ENCODE data around the gene COL6A3. TPM values are rescaled to one million over a fixed set of nuclear protein-coding genes. Genes with fewer than 3 reads are reported as not detected.

COL6A3 gene
- total and polyA plus RNA-seq, 8 donors = 5.0 to 249 (median 17.1) TPM

DNA sequence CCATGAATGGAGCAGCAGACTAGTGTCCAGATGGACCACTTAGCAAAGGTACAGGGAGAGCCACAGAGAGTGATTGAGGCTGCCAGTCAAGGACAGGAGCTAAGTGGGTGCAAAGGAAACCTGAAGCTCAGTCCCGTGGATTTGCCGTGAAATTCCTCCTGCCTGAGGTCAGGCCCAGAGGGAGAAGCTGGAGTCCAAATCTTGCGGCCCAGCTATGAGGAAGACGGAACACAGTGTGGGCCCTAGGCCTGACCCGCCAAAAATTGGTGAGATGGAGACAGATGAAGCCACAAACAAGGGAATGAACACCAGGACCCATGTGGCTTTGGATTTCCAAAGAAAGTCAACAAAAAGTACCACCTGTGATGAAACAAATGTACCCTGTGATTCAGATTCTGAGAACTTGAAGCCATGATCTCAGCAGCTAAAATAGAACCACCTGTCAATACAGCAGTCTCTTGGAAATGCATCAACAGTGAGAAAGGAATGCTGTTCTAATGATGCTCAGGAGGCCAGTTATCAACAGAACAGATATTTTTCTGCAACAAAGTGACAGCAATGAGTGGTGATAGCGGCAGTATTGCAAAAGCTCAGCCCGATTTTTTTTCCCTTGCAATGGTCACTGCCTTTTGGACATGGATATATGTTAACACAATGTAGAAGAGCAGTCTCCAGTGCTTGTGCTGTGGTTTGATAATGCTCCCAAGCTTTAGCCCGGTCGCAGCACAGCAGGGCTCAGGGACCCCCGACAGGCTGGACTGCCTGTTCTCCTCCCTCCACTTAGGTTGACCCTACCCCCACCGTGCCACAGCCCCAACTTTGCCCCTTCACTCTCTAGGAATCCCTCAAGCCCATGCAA lies 10.7 kb downstream of the COL6A3 start:
- no peak overlapping the region for H3K4me3 ChIP-seq
- H3K36me3 ChIP-seq = no peaks in the 10 kb centered on the region
- H3K27me3 ChIP-seq = no peaks in the 10 kb centered on the region
- FAIRE-seq = no peak
- intact Hi-C loops (cut with DNase I) = no loop called here
- no peak for ATAC-seq
- TF ChIP-seq, protein P1, sequence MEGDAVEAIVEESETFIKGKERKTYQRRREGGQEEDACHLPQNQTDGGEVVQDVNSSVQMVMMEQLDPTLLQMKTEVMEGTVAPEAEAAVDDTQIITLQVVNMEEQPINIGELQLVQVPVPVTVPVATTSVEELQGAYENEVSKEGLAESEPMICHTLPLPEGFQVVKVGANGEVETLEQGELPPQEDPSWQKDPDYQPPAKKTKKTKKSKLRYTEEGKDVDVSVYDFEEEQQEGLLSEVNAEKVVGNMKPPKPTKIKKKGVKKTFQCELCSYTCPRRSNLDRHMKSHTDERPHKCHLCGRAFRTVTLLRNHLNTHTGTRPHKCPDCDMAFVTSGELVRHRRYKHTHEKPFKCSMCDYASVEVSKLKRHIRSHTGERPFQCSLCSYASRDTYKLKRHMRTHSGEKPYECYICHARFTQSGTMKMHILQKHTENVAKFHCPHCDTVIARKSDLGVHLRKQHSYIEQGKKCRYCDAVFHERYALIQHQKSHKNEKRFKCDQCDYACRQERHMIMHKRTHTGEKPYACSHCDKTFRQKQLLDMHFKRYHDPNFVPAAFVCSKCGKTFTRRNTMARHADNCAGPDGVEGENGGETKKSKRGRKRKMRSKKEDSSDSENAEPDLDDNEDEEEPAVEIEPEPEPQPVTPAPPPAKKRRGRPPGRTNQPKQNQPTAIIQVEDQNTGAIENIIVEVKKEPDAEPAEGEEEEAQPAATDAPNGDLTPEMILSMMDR (IDR thresholded peaks at IDR 0.05) = no peak
- WGBS, 2 donors = 44 to 53% methylated on average over 11 of the region's 11 CpGs
- H3K4me1 ChIP-seq = no peaks in the 10 kb centered on the region
- no peaks in the 10 kb centered on the region for H3K9me3 ChIP-seq
- no peak overlapping the region for H3K27ac ChIP-seq
- no peak for DNase-seq

DNA sequence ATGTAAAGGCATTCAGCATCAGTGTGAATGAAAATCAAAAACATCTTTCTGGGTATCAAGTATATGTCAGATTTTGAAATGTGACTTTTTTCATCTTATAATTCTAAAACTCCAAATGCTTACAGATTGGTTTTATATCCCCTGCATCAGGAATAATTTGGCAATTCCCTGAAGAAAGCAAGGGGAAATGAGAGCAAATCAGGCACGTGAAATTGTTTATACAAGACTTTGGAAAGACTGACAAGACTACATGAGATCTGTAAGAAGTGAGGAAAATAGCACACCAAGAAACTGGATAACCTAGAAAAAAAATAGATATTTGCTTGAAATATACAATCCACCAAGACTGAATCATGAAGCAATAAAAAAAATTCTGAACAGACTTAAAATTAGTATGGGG lies 13.8 kb downstream of the COL6A3 start:
- ATAC-seq (no peak), FAIRE-seq (no peak), DNase-seq (no peak)
- 66 to 76% methylated on average over 1 of the region's 1 CpG for WGBS, 2 donors
- H3K4me1 ChIP-seq = no peaks in the 10 kb centered on the region
- H3K27ac ChIP-seq = no peak overlapping the region
- TF ChIP-seq, protein P1 (IDR thresholded peaks at IDR 0.05) = no peak
- intact Hi-C loops (cut with DNase I) = no loop called here
- no peaks in the 10 kb centered on the region for H3K36me3 ChIP-seq
- no peak overlapping the region for H3K4me3 ChIP-seq
- H3K27me3 ChIP-seq = no peaks in the 10 kb centered on the region
- no peaks in the 10 kb centered on the region for H3K9me3 ChIP-seq

DNA sequence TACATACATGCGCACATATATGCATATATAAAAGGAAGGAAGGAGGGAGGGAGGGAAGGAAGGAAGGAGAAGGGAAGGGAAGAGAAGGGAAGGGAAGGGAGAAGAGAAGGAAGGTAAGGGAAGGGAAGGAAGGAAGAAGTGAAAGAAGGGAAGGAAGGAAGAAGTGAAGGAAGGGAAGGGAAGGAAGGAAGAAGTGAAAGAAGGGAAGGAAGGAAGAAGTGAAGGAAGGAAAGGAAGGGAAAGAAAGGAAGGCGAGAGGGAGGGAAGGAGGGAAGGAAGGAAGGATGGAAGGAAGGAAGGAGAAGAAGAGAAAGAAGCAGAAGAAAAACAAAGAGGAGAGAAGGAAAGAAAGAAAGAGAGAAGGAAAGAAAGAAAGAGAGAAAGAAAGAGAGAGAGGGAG lies 16.9 kb downstream of the COL6A3 start:
- H3K27me3 ChIP-seq = no peaks in the 10 kb centered on the region
- FAIRE-seq = no peak

DNA sequence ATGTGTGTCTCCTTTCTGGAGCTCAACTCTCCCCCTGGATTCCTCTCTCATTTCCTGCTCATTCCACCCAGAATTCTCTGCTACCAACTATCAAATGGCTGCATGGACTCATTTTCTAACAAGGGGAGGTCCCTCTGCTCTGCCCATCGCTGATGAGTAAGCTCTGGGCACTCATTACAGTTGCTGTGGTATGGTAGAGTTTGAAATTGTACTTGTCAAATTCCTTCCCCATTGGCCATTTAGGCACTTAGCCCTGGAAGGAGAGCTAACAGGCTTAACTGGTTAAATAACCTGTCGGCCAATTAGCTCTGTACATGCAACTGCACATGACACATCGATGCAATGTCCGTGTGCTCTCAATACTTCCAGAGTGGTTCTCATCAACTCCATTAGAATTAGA lies 20.4 kb downstream of the COL6A3 start:
- TF ChIP-seq, protein P1 (IDR thresholded peaks at IDR 0.05) = no peak

More for the DNA sequence above, 16.9 kb downstream of the COL6A3 start:
- intact Hi-C loops (cut with DNase I) = no loop called here
- Histone ChIP-seq H3K4me3 (no peak overlapping the region), H3K9me3 (no peaks in the 10 kb centered on the region), H3K4me1 (no peaks in the 10 kb centered on the region), H3K36me3 (no peaks in the 10 kb centered on the region), H3K27ac (no peak overlapping the region)
- TF ChIP-seq, protein P1 (IDR thresholded peaks at IDR 0.05) = no peak
- 39 to 70% methylated on average over 2 of the region's 2 CpGs for WGBS, 2 donors
- DNase-seq (no peak), ATAC-seq (no peak)

DNA sequence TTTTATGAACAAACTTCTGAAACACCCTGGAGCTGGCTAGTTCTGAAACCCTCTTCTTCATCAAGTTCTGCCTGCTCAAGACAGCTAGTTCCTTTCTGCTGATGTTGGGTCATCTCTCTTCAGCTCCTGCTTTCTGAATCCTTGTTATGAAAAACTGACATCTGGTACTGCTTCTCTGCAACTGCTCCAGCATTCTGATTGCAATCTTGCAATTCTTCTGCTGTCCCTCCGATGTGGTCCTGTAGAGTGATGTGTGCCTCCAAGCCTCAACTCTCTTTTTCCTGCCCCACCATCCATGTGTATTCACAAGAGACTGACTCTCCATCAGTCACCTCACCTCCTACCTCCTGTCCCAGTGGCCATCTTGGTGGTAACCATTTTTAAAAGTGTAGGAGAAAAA lies 21.8 kb downstream of the COL6A3 start:
- DNase-seq = no peak
- 73 to 89% methylated on average over 1 of the region's 1 CpG for WGBS, 2 donors

More for the DNA sequence above, 20.4 kb downstream of the COL6A3 start:
- FAIRE-seq = no peak
- ATAC-seq = no peak
- intact Hi-C loops (cut with DNase I) = no loop called here
- Histone ChIP-seq H3K9me3 (no peaks in the 10 kb centered on the region), H3K4me3 (no peak overlapping the region), H3K27me3 (no peaks in the 10 kb centered on the region), H3K4me1 (no peaks in the 10 kb centered on the region), H3K36me3 (no peaks in the 10 kb centered on the region), H3K27ac (no peak overlapping the region)
- no peak for DNase-seq
- WGBS, 2 donors = 65 to 80% methylated on average over 4 of the region's 4 CpGs

More for the DNA sequence above, 21.8 kb downstream of the COL6A3 start:
- Histone ChIP-seq H3K4me1 (no peaks in the 10 kb centered on the region), H3K36me3 (no peaks in the 10 kb centered on the region), H3K27ac (no peak overlapping the region), H3K4me3 (no peak overlapping the region), H3K9me3 (no peaks in the 10 kb centered on the region), H3K27me3 (no peaks in the 10 kb centered on the region)
- TF ChIP-seq, protein P1 (IDR thresholded peaks at IDR 0.05) = no peak
- ATAC-seq (no peak), FAIRE-seq (no peak)
- intact Hi-C loops (cut with DNase I) = no loop called here
